OCI-LY1 (cell line): Measurements from ENCODE around the gene PARVA.

Experiments
- EZH2 ChIP-seq: fragments of 200-600 bp; sonication (generic), shearing (Covaris generic); IDR thresholded peaks from 2 replicates; pipeline ENCODE4 v1.8.0; 2017; ENCODE audit warnings: borderline replicate concordance, mixed run types, mild to moderate bottlenecking, antibody characterized with exemption, low read length, moderate library complexity, mixed read lengths
- TF ChIP-seq, protein P1 (sequence below): fragments of 200-600 bp; sonication (generic), shearing (Covaris generic); IDR thresholded peaks from 2 replicates; pipeline ENCODE4 v1.5.1; 2017; ENCODE audit warnings: mild to moderate bottlenecking, antibody characterized with exemption, low read length, moderate library complexity, mixed read lengths

DNA sequence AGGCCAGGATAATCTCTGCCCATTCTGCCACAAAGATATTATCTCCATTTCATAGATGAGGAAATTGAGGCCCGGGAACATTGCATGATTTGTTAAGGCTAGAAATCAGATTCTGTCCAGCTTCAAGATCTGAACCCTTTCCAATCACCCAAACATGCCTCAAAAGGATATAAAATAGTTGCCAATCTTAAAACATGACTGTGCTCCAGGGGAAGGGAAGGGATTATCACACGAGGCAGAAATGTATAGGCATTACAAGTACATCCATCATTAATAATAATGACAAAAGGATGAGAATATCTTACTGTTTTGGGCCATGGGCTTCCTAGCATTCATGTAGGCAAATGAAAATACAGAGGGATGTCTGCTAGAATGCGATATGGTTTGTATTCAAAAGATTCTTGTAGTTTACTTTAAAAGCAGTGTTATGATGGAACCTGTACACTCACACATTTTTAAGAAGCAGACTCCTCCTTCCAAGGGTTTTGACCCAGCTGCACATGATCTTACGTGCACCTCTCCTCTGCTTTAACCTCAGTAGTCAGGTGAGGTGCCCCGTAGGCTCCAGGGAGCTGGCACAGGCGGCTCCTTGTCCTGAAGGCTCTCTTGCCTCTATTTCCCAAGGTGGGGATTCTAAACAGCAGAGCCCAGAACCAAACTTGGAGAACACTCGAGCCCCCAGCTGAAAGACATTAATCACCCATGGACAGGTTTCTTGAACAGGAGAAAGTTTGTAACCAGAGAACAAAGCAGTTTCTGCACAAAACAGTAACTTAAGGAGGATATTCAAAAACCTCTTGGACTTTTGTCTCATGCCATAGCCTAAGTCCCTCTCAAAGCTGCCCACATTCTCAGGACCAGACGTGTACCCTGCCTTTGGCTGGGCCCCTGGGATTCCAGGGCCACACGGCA lies 36.0 kb downstream of the PARVA start:
- TF ChIP-seq, protein P1, sequence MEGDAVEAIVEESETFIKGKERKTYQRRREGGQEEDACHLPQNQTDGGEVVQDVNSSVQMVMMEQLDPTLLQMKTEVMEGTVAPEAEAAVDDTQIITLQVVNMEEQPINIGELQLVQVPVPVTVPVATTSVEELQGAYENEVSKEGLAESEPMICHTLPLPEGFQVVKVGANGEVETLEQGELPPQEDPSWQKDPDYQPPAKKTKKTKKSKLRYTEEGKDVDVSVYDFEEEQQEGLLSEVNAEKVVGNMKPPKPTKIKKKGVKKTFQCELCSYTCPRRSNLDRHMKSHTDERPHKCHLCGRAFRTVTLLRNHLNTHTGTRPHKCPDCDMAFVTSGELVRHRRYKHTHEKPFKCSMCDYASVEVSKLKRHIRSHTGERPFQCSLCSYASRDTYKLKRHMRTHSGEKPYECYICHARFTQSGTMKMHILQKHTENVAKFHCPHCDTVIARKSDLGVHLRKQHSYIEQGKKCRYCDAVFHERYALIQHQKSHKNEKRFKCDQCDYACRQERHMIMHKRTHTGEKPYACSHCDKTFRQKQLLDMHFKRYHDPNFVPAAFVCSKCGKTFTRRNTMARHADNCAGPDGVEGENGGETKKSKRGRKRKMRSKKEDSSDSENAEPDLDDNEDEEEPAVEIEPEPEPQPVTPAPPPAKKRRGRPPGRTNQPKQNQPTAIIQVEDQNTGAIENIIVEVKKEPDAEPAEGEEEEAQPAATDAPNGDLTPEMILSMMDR: no peak
- no peak for TF ChIP-seq EZH2
